Heart left ventricle (tissue), 16 donors: ENCODE data around the gene FANCE. TPM values are rescaled to one million over a fixed set of nuclear protein-coding genes. Genes with fewer than 3 reads are reported as not detected.

ENCODE experiments used
- ATAC-seq, 4 donors: fragments of 200-7000 bp; cut with Tn5 transposase; one replicate each; pipeline ENCODE4 v1.9.1; 2020 to 2022; ENCODE audit warnings: moderate library complexity in 4 of 4, mild to moderate bottlenecking in 3 of 4, moderate number of reproducible peaks in 1 of 4
- DNase-seq, 5 donors: peaks; one replicate each; pipeline ENCODE4 v3.0.0-alpha.2; 2020
- H3K27ac ChIP-seq, 12 donors: fragments of 200-600 bp; sonication (generic) in 4 of 12; one replicate each; pipeline versions ENCODE4 v1.5.0 to v1.8.0; 2016 to 2022; ENCODE audit warnings: mild to moderate bottlenecking in 2 of 12
- H3K27me3 ChIP-seq, 9 donors: fragments of 200-600 bp; sonication (generic) in 2 of 9; one replicate each; pipeline versions ENCODE4 v1.5.1 to v1.8.0; 2016 to 2022; ENCODE audit warnings: mild to moderate bottlenecking in 3 of 9
- H3K36me3 ChIP-seq, 9 donors: fragments of 200-600 bp; sonication (generic) in 2 of 9; one replicate each; pipeline versions ENCODE4 v1.5.0 to v1.8.0; 2018 to 2022; ENCODE audit warnings: mild to moderate bottlenecking in 2 of 9
- H3K4me1 ChIP-seq, 12 donors: fragments of 200-600 bp; sonication (generic) in 4 of 12; one replicate each; pipeline versions ENCODE4 v1.5.0 to v1.8.0; 2016 to 2022; ENCODE audit warnings: mild to moderate bottlenecking in 3 of 12
- H3K4me3 ChIP-seq, 12 donors: fragments of 200-600 bp; sonication (generic) in 4 of 12; one replicate each; pipeline versions ENCODE4 v1.5.0 to v1.8.0; 2017 to 2022; ENCODE audit warnings: mild to moderate bottlenecking in 9 of 12, moderate library complexity in 4 of 12
- H3K9me3 ChIP-seq, 12 donors: fragments of 200-600 bp; sonication (generic) in 4 of 12; one replicate each; pipeline versions ENCODE4 v1.5.0 to v1.8.0; 2016 to 2022; ENCODE audit warnings: mild to moderate bottlenecking in 1 of 12
- CTCF ChIP-seq, 12 donors: fragments of 200-600 bp; sonication (generic) in 4 of 12; IDR thresholded peaks; one replicate each; pipeline versions ENCODE4 v1.5.0 to v1.8.0; 2018 to 2022; ENCODE audit warnings: antibody characterized with exemption in 12 of 12, mild to moderate bottlenecking in 5 of 12
- POLR2A ChIP-seq, 2 donors: fragments of 450-650 bp; IDR thresholded peaks; one replicate each; pipeline ENCODE4 v1.6.1; 2017; ENCODE audit warnings: antibody characterized with exemption in 2 of 2, mild to moderate bottlenecking in 2 of 2, moderate library complexity in 2 of 2
- WGBS, 4 donors: extraction: QIAGEN DNeasy Blood & Tissue Kit in 2 of 4; methylation state at CpG; one replicate each; pipeline versions ENCODE4 v1.1.5 to v1.1.7; 2013 to 2018; 5-methylcytosine and 5-hydroxymethylcytosine counted together
- intact Hi-C, 10 donors: fragments of 100-400 bp; cut with DNase I; formaldehyde crosslinking; loops; one replicate each; pipeline versions ENCODE4 v1.11.1 to v1.14.2; 2022
- polyA plus RNA-seq, 2 donors: library from polyadenylated mRNA; stranded (reverse); fragments of 200-250 nt; gene quantifications; one replicate each; pipeline ENCODE4 v1.2.3, GENCODE V29; 2013
- total RNA-seq, 9 donors: library from RNA; depleted of rRNA in 2 of 9; stranded (reverse); fragments of >200 nt in 2 of 9; fragmentation: NEBNext Ultra II Directional in 3 of 9; extraction: Animal tissue kit (Norgen Biotek cat#: 25700) in 3 of 9; gene quantifications; one replicate each; pipeline versions ENCODE4 v1.1.0 to v1.2.4, GENCODE V29; 2016 to 2023
- donor health status: ischemic (EF 13 %, LVEDD 7.1; RV severe dilation, severe dysfunction).
- donor health status: healthy with polysubstance abuse.
- donor health status: DM: no; HTN: yes; CAD: no.
- donor health status: DM: no; HTN: no; CAD: no.
- donor health status: ischemic (EF 25% LVEDD 6.9; RV normal size, moderate dysfunction).
- donor health status: ischemic (EF 25% LVEDD 5.7; RV mildly dilated, moderate dysfunction).
- donor health status: healthy.
- donor health status: DM: yes; HTN: yes; CAD: no.
- donor health status: ischemic (EF 35%, LVEDD 5.7; RV mildly dilated, moderate dysfunction).
- donor health status: nonischemic (EF 11% LVEDD 7.7; RV severe dilation, severe dysfunction).
- donor health status: DM: yes; HTN: yes; CAD: no.
- donor health status: PGD.
- donor health status: ischemic (EF 29% LVEDD 5.4; RV normal size, mild dysfunction).
- donor health status: nonischemic (EF 23%, LVEDD 6.1; RV moderate dilation, normal function).

The FANCE gene
- total and polyA plus RNA-seq, 11 donors, result 1.3 to 4.6 (median 3.6) TPM

DNA sequence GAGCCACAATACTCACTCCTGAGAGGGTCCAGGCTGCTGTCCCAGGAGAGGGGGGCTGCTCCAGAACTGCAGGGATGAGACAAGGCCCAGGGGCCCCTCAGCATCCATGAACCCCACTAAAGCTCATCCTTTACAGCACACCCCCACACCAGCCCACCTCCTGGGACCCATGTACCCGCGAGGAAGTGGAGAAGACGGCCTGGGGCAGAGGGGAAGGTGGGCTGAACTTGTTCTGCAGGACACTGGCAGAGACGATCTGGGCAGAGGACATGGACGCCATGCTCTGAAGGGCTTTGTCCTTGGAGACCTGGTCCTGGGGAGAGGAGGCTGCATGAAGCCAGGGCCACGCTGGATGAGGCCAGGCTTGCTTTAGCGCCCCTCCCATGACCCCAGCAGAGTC lies 26.1 kb downstream of the FANCE start:
- no peaks in the 10 kb centered on the region for H3K27me3 ChIP-seq
- 87 to 93% (median 89%) methylated on average over 7 of the region's 7 CpGs for WGBS, 4 donors
- ATAC-seq (no peak), DNase-seq (peak in 1 of 5 donors; percentile 6)
- no peak overlapping the region for H3K27ac ChIP-seq
- H3K4me1 ChIP-seq, result peaks cover 0 to 14% (median 3%) of the 10 kb centered on the region in 12 donors
- peaks cover 0 to 85% (median 49%) of the 10 kb centered on the region in 9 donors for H3K36me3 ChIP-seq
- no peak overlapping the region for H3K4me3 ChIP-seq
- intact Hi-C loops, result no loop called here
- H3K9me3 ChIP-seq, result no peaks in the 10 kb centered on the region
- TF ChIP-seq CTCF (IDR thresholded peaks at IDR 0.05) (no peak), POLR2A (IDR thresholded peaks at IDR 0.05) (no peak)

DNA sequence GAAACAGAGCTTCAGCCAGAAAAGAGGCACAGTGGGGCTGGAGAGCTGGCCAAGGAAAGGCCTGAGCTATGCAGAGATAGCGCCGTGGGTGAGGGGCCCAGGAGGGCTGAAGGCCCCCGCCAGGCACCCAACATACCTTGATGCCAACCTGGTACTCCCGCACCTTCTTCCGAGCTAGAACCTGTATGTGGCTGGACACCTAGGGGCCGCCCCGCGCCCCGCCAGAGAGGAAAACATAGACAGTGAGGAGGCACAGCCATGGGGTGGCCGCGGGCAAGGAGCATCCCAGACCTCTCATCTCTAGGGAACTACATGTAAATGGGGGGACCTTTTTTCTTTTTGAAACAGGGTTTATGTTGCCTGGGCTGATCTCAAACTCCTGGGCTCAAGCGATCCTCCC lies 28.0 kb downstream of the FANCE start:
- H3K36me3 ChIP-seq, result peaks cover 0 to 75% (median 33%) of the 10 kb centered on the region in 9 donors
- H3K4me3 ChIP-seq, result no peak overlapping the region
- DNase-seq (no peak), ATAC-seq (no peak)
- H3K4me1 ChIP-seq, result peaks cover 0 to 19% (median 6%) of the 10 kb centered on the region in 12 donors
- no peaks in the 10 kb centered on the region for H3K27me3 ChIP-seq
- intact Hi-C loops, result no loop called here
- WGBS, 4 donors, result 93 to 95% (median 95%) methylated on average over 12 of the region's 12 CpGs
- TF ChIP-seq CTCF (IDR thresholded peaks at IDR 0.05) (no peak), POLR2A (IDR thresholded peaks at IDR 0.05) (no peak)
- H3K9me3 ChIP-seq, result no peaks in the 10 kb centered on the region
- peak overlapping the region in 1 of 12 donors; percentile 100 for H3K27ac ChIP-seq

DNA sequence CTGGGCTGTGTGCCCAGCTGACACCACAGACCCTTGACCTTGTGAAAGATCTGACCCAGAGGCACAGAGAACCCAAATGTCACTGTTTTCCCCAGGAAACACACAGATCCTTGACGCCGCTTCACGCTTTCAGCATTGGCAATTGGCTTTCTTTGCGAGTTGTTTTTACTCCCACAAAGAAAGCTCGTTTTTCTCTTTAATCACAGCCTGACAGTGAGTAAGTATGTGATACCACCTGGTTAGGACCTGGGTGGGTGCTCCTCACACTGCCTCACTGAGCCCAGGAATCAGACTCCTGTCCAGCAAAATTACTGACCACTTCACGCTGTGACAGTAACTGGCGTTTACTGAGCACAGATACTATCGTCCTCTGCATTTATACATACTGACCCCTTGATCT lies 29.1 kb downstream of the FANCE start:
- DNase-seq, result no peak
- Histone ChIP-seq H3K36me3 (peaks cover 0 to 67% (median 27%) of the 10 kb centered on the region in 9 donors), H3K4me1 (peaks cover 0 to 29% (median 11%) of the 10 kb centered on the region in 12 donors), H3K4me3 (no peak overlapping the region), H3K27me3 (no peaks in the 10 kb centered on the region), H3K9me3 (no peaks in the 10 kb centered on the region), H3K27ac (peak overlapping the region in 1 of 12 donors; percentile 100)
- TF ChIP-seq POLR2A (IDR thresholded peaks at IDR 0.05) (no peak), CTCF (IDR thresholded peaks at IDR 0.05) (no peak)
- ATAC-seq, result no peak
- 72 to 85% (median 81%) methylated on average over 8 of the region's 8 CpGs for WGBS, 4 donors
- intact Hi-C loops, result no loop called here

DNA sequence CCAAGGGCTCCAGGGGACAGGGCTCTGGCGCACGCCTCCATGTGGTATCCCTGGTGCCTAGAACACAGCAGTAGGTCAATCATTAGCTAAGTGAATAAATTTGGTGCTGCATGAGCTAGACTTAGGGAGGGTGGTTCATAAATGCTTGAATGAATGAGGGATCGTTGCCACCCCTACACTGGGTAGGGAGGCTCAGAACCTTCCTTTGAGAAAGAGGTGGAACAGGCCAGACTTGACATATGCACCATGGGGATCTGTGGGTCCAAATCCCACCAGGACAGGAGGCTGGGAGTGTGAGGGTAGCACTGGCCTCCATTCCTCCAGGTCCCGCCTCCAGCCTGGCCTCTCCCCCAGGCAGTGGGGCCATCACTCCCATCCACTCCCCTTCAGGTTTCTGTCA lies 30.9 kb downstream of the FANCE start:
- Histone ChIP-seq H3K27me3 (no peaks in the 10 kb centered on the region), H3K9me3 (no peaks in the 10 kb centered on the region), H3K27ac (peak overlapping the region in 1 of 12 donors; percentile 100), H3K4me3 (no peak overlapping the region), H3K36me3 (peaks cover 0 to 52% (median 22%) of the 10 kb centered on the region in 9 donors), H3K4me1 (peaks cover 0 to 42% (median 25%) of the 10 kb centered on the region in 12 donors)
- DNase-seq (no peak), ATAC-seq (no peak)
- intact Hi-C loops, result no loop called here
- TF ChIP-seq POLR2A (IDR thresholded peaks at IDR 0.05) (no peak), CTCF (IDR thresholded peaks at IDR 0.05) (no peak)
- WGBS, 4 donors, result 92 to 97% (median 95%) methylated on average over 4 of the region's 4 CpGs
